B cell (primary cell): ENCODE data around the gene TMOD2. TPM values are rescaled to one million over a fixed set of nuclear protein-coding genes. Genes with fewer than 3 reads are reported as not detected.

Source experiments
- ATAC-seq: fragments of 200-7000 bp; cut with Tn5 transposase; one replicate; pipeline ENCODE4 v1.10.0; 2021; ENCODE audit warnings: low read depth, mild to moderate bottlenecking, moderate number of reproducible peaks, moderate library complexity
- CTCF ChIA-PET: fragments of 350-600 bp; sonication (Branson Sonifier 250); formaldehyde crosslinking; loops from one replicate; lab custom pipeline; 2021; ENCODE audit warnings: antibody characterized with exemption, inconsistent platforms; lab: Charles Lee
- POLR2A ChIA-PET: fragments of 350-600 bp; sonication (Branson Sonifier 250); formaldehyde crosslinking; loops from one replicate; lab custom pipeline; 2021; ENCODE audit warnings: antibody characterized with exemption; lab: Charles Lee
- DNase-seq: peaks from one replicate; pipeline ENCODE4 v3.0.0; 2013
- H2AFZ ChIP-seq: 2 replicates; pipeline ENCODE4 v1.6.1; 2012; ENCODE audit warnings: mild to moderate bottlenecking, low read depth, low read length; ENCODE audit not compliant: insufficient read depth, poor library complexity, severe bottlenecking
- H3K27ac ChIP-seq, 2 donors: 1 replicate in 1 of 2; 2 replicates in 1 of 2; pipeline ENCODE4 v1.5.1; 2012 to 2013; ENCODE audit warnings: low read length in 2 of 2, mild to moderate bottlenecking in 2 of 2, moderate library complexity in 1 of 2
- H3K27me3 ChIP-seq, 4 experiments: fragments of 200-600 bp in 1 of 4; sonication (generic) in 1 of 4; replicated peaks in 1 of 4; 1 replicate in 2 of 4; 2 replicates in 2 of 4; pipeline versions ENCODE4 v1.6.1 to v1.7.0; 2013 to 2016; ENCODE audit warnings: low read length in 3 of 4, mild to moderate bottlenecking in 2 of 4, mixed read lengths in 1 of 4, moderate library complexity in 1 of 4; ENCODE audit not compliant: insufficient read depth in 4 of 4, control insufficient read depth in 3 of 4; ENCODE audit errors: control extremely low read depth in 1 of 4
- H3K36me3 ChIP-seq, 2 experiments: replicated peaks in 1 of 2; 1 replicate in 1 of 2; 2 replicates in 1 of 2; pipeline versions ENCODE4 v1.6.1 to v1.7.1; 2013; ENCODE audit warnings: low read length in 1 of 2; ENCODE audit not compliant: insufficient read depth in 2 of 2, control insufficient read depth in 1 of 2; ENCODE audit errors: control extremely low read depth in 1 of 2, extremely low read depth in 1 of 2
- H3K4me1 ChIP-seq, 2 donors: fragments of 200-600 bp in 1 of 2; sonication (generic) in 1 of 2; 1 replicate in 1 of 2; 2 replicates in 1 of 2; pipeline versions ENCODE4 v1.5.1 to v1.6.1; 2013 to 2017; ENCODE audit warnings: low read length in 2 of 2; ENCODE audit not compliant: control insufficient read depth in 2 of 2, insufficient read depth in 2 of 2
- H3K4me2 ChIP-seq: replicated peaks from 2 replicates; pipeline ENCODE3; 2012; ENCODE audit warnings: mild to moderate bottlenecking, low read depth, low read length; ENCODE audit not compliant: poor library complexity, severe bottlenecking
- H3K4me3 ChIP-seq, 5 experiments: fragments of 200-600 bp in 1 of 5; sonication (generic) in 1 of 5; 1 replicate in 3 of 5; 2 replicates in 2 of 5; pipeline versions ENCODE4 v1.5.1 to v1.7.0; 2011 to 2016; ENCODE audit warnings: low read length in 4 of 5, mild to moderate bottlenecking in 4 of 5, low read depth in 2 of 5, control low read depth in 1 of 5, moderate library complexity in 1 of 5; ENCODE audit not compliant: insufficient read depth in 1 of 5; ENCODE audit errors: control extremely low read depth in 1 of 5, extremely low read depth in 1 of 5
- H3K79me2 ChIP-seq: fragments of 200-600 bp; sonication (generic); one replicate; pipeline ENCODE4 v1.6.0; 2016; ENCODE audit warnings: low read length; ENCODE audit not compliant: control insufficient read depth, insufficient read depth
- H3K9ac ChIP-seq: fragments of 200-600 bp; sonication (generic); 2 replicates; pipeline ENCODE4 v1.6.1; 2017; ENCODE audit warnings: mild to moderate bottlenecking, low read length, moderate library complexity
- H3K9me3 ChIP-seq, 3 donors: one replicate each; pipeline versions ENCODE4 v1.6.1 to v1.7.1; 2013; ENCODE audit warnings: low read length in 2 of 3; ENCODE audit not compliant: control insufficient read depth in 2 of 3, insufficient read depth in 1 of 3; ENCODE audit errors: control extremely low read depth in 1 of 3
- H4K20me1 ChIP-seq: 2 replicates; pipeline ENCODE4 v1.6.0; 2012; ENCODE audit warnings: mild to moderate bottlenecking, low read length; ENCODE audit not compliant: insufficient read depth, control insufficient read depth, poor library complexity, severe bottlenecking
- H3K27ac Mint-ChIP-seq: one replicate; pipeline ENCODE4 v1.8.0; 2021; ENCODE audit warnings: mixed read lengths
- H3K27me3 Mint-ChIP-seq: one replicate; pipeline ENCODE4 v1.8.0; 2021; ENCODE audit warnings: mixed read lengths
- H3K4me1 Mint-ChIP-seq: one replicate; pipeline ENCODE4 v1.8.0; 2021; ENCODE audit warnings: mixed read lengths
- H3K4me3 Mint-ChIP-seq: one replicate; pipeline ENCODE4 v1.8.0; 2021; ENCODE audit warnings: mixed read lengths
- H3K9me3 Mint-ChIP-seq: one replicate; pipeline ENCODE4 v1.8.0; 2022; ENCODE audit warnings: mixed read lengths; ENCODE audit not compliant: insufficient read depth
- CTCF ChIP-seq: fragments of 200-600 bp; IDR thresholded peaks from one replicate; pipeline ENCODE4 v1.8.0; 2022; ENCODE audit warnings: antibody characterized with exemption, mild to moderate bottlenecking
- EZH2 ChIP-seq: IDR thresholded peaks from 2 replicates; pipeline ENCODE4 v1.6.1; 2012; ENCODE audit warnings: borderline replicate concordance, low read depth, mild to moderate bottlenecking, moderate library complexity, low read length; ENCODE audit not compliant: insufficient read depth, poor library complexity, severe bottlenecking
- WGBS: methylation state at CpG from one replicate; pipeline ENCODE4 v1.1.5; 2013; ENCODE audit warnings: missing lambda C conversion rate; ENCODE audit not compliant: insufficient coverage; 5-methylcytosine and 5-hydroxymethylcytosine counted together
- intact Hi-C: fragments of 100-400 bp; cut with micrococcal nuclease; formaldehyde crosslinking; loops from one replicate; pipeline ENCODE4 v1.10.0; 2022
- polyA plus RNA-seq: library from polyadenylated mRNA; depleted of rRNA; stranded (reverse); fragments of >200 nt; gene quantifications from 2 replicates; pipeline ENCODE4 v1.2.3, GENCODE V29; 2012
- total RNA-seq, 2 donors: library from RNA; stranded (reverse); fragments of 120-200 nt in 1 of 2; gene quantifications; 1 replicate in 1 of 2; 2 replicates in 1 of 2; pipeline versions ENCODE4 v1.2.3 to v1.2.4, GENCODE V29; 2013 to 2022

TMOD2 gene
- total and polyA plus RNA-seq, 2 donors (not counting 1 experiment from before 2014, with no cell fraction given) = 5.7 to 25.9 TPM

GRCh38 chr15:51801391-51801835 lies 50.0 kb downstream of the TMOD2 start:
- DNase-seq = peak; percentile 32
- ATAC-seq = peak; percentile 58
- POLR2A ChIA-PET = no interaction called here
- intact Hi-C loops = no loop called here
- Histone ChIP-seq H3K9me3 (no peaks in the 10 kb centered on the region), H3K27ac (no peak overlapping the region), H3K79me2 (no peaks in the 10 kb centered on the region), H3K4me2 (no peak overlapping the region), H3K36me3 (peaks cover 0 to 24% of the 10 kb centered on the region in 2 experiments), H3K4me3 (no peak overlapping the region), H3K9ac (no peak overlapping the region), H3K27me3 (no peaks in the 10 kb centered on the region), H2AFZ (no peak overlapping the region), H3K4me1 (no peaks in the 10 kb centered on the region), H4K20me1 (no peaks in the 10 kb centered on the region)
- Mint-ChIP-seq H3K9me3 (no peaks in the 10 kb centered on the region), H3K27me3 (no peaks in the 10 kb centered on the region), H3K4me3 (no peak overlapping the region), H3K27ac (no peak overlapping the region), H3K4me1 (peaks cover 6% of the 10 kb centered on the region)
- TF ChIP-seq EZH2 (no peak), CTCF (peak; percentile 32)
- 33% methylated on average over 2 of the region's 3 CpGs for WGBS
- CTCF ChIA-PET = interaction anchor here (0.7 to 1.4 kb wide), 4 partner anchors 14 to 38 kb away, joined by 3 to 5 read pairs (median 3); no protein-coding TSS in a partner anchor

DNA sequence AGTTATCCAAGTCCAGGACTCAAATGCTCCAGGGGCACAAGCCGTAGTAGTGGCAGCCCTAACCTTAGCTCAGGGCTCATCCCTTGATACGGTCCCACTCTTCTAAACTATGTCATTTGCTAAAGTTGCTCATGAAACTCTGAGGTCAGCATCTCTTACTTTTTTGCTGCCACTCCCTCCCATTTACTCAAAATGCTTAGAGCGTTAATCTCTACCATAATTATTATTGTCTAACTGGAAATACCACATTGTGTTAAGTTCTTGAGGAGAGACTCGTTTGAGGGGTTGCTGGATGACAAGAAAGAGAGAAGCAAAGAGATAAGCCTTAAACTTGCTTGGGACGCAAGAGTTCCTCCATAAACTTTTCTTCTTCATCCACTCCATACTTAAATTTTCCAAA lies 51.2 kb downstream of the TMOD2 start:
- Mint-ChIP-seq H3K27ac (no peak overlapping the region), H3K4me3 (no peak overlapping the region), H3K4me1 (peaks cover 6% of the 10 kb centered on the region), H3K9me3 (no peaks in the 10 kb centered on the region), H3K27me3 (no peaks in the 10 kb centered on the region)
- H3K79me2 ChIP-seq = no peaks in the 10 kb centered on the region
- no peaks in the 10 kb centered on the region for H3K27me3 ChIP-seq
- no peak for DNase-seq
- 100% methylated on average over 1 of the region's 5 CpGs for WGBS
- H3K36me3 ChIP-seq = peaks cover 0 to 32% of the 10 kb centered on the region in 2 experiments
- CTCF ChIA-PET = interaction anchor here (1.3 to 1.4 kb wide), 2 partner anchors 24 to 26 kb away, joined by 3 to 5 read pairs; no protein-coding TSS in a partner anchor
- ATAC-seq = no peak
- H4K20me1 ChIP-seq = no peaks in the 10 kb centered on the region
- H3K27ac ChIP-seq = no peak overlapping the region
- H3K9me3 ChIP-seq = no peaks in the 10 kb centered on the region
- no peak for TF ChIP-seq CTCF
- no peak for TF ChIP-seq EZH2
- no peak overlapping the region for H3K4me3 ChIP-seq
- H3K4me1 ChIP-seq = no peaks in the 10 kb centered on the region
- H3K9ac ChIP-seq = no peak overlapping the region
- no peak overlapping the region for H3K4me2 ChIP-seq
- intact Hi-C loops = no loop called here
- H2AFZ ChIP-seq = no peak overlapping the region
- POLR2A ChIA-PET = no interaction called here
